Omental fat pad (tissue), 4 donors: ENCODE data around the gene FRMPD2. TPM values are rescaled to one million over a fixed set of nuclear protein-coding genes. Genes with fewer than 3 reads are reported as not detected.

ENCODE experiments used
- total RNA-seq, 4 donors: library from RNA; depleted of rRNA; stranded (reverse); fragments of >200 nt; gene quantifications; one replicate each; pipeline ENCODE4 v1.1.0, GENCODE V29; 2016

The FRMPD2 gene
- total RNA-seq, 4 donors from 2014 or later = not detected

Other genes starting within 250 kb of the FRMPD2 start
- gene MAPK8, start 32.0 kb upstream of the FRMPD2 start, total RNA-seq = 10 to 100 TPM; 36.1 to 51.5 (median 46.9) TPM